ENCODE data around the gene CAMSAP1.

The CAMSAP1 gene

GRCh38 chr9:135792268-135793128 is 114.8 kb downstream of the CAMSAP1 start:
- DNase-seq (ENCODE audit: low read depth in 2 of 2) = no peak

- no peak for DNase-seq (ENCODE audit: low read depth in 2 of 2)
Measured at GRCh38 chr9:135791431-135792267, 115.7 kb downstream of the CAMSAP1 start.

DNA sequence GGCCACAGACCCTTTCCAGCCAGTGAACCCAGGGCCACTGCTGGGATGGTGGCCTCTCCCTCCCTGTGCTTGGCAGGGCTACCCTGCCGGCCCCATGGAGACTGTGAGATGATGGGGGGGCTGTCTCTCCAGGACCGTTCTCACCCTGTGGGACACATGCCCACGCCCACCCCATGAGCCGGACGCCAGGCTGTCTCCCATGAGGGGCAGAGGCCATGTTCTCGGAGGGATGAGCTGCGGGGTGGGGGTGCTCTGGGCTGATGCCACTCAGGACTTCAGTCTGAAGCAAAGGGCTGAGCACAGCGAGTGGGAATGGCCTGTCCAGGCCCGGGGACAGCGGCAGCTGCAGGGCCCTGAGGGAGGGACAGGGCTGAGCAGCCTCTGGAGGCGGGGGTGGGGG is 116.5 kb downstream of the CAMSAP1 start:
- no peak for DNase-seq (ENCODE audit: low read depth in 2 of 2)

GRCh38 chr9:135790356-135790755 is 117.0 kb downstream of the CAMSAP1 start:
- no peak for DNase-seq (ENCODE audit: low read depth in 2 of 2)

DNA sequence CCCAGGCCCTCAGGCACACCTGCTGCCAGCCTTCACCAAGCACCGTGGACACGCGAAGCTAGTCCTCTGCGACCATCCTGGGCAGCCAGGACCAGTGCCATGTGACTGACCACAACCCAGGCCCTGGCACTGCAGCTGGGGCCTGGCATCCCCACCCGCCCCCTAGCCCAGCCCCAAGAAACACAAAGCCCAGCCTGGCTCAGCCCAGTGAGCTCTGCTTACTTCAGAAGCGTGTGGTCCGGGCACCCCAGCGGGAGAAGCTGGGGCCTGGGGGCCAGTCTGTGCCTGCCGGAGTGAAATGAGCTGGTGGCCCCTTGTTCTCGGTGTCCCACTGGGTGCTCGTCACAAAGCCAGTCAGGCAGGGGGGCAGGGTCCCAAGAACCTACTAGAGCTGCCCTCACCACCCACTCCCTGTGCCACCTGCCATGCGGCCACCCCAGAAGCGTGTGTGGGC is 117.5 kb downstream of the CAMSAP1 start:
- no peak for DNase-seq (ENCODE audit: low read depth in 2 of 2)

- no peak for DNase-seq (ENCODE audit: low read depth in 2 of 2)
Measured at GRCh38 chr9:135788576-135789300, 118.6 kb downstream of the CAMSAP1 start.

GRCh38 chr9:135787776-135788575 is 119.4 kb downstream of the CAMSAP1 start:
- no peak for DNase-seq (ENCODE audit: low read depth in 2 of 2)

DNA sequence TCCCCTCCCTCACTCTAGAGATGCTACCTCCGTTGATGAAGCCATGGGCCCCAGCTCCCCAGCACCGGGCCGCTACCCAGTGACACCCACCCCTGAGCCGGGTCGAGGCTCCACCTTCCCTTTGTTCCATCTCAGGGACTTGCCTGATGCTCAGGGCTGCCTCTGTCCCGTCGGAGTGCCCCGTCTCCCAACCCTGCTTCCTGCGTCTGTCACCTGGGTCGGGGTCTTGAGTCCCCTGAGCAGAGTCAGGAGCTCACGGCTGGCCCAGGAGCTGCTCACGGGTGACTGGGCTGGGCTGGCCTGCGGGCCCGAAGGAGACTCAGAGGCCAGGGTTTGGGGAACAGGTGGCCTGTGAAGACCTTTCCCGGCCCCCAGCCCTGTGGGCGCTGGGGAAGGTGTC is 120.0 kb downstream of the CAMSAP1 start:
- DNase-seq (ENCODE audit: low read depth in 2 of 2) = no peak

DNA sequence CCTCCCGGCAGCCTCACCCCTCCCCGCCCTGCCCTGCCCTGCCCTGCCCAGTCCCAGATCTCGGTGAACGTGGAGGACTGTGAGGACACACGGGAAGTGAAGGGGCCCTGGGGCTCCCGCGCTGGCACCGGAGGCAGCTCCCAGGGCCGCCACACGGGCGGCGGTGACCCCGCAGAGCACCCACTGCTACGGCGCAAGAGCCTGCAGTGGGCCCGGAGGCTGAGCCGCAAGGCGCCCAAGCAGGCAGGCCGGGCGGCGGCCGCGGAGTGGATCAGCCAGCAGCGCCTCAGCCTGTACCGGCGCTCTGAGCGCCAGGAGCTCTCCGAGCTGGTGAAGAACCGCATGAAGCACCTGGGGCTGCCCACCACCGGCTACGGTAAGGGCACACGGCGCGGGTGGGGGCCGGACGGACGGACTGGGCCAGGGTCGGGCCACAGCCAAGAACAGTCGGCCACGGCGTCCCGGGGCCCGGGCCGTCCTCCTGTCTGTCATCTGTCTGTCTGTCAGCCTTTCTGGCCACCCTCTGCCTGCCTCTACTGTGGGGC is 121.1 kb downstream of the CAMSAP1 start:
- DNase-seq (ENCODE audit: low read depth in 2 of 2) = no peak

DNA sequence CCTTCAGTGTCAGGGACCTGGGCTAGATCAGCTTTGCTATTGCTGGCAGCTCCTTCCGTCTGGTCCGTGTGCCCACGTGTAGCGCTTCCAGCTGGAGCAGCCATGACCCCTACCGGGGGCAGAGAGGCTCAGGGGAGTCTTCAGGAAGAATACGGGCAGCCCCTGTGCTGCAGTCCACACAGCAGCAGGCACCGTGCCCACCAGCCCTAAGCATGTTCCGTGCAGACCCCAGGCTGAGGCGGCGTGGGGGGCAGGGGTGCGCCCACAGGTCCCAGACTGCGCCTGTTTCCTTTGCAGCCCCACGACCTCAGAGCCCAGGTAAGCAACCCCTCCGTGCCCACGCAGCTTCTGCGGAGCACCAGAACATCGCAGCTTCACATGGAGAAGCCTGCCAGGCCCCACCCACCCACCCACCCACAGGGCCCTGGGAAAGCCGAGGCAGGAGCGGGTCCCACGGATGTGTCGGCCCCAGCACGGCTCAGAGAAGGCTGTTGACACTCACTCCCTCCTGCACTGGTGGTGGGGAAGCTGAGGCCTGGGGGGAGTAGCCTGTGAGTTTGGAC is 122.3 kb downstream of the CAMSAP1 start:
- DNase-seq (ENCODE audit: low read depth in 2 of 2) = no peak

- no peak for DNase-seq (ENCODE audit: low read depth in 2 of 2)
Measured at GRCh38 chr9:135783540-135784245, 123.7 kb downstream of the CAMSAP1 start.

GRCh38 chr9:135782946-135783345 is 124.4 kb downstream of the CAMSAP1 start:
- no peak for DNase-seq (ENCODE audit: low read depth in 2 of 2)

GRCh38 chr9:135780626-135781025 is 126.7 kb downstream of the CAMSAP1 start:
- no peak for DNase-seq (ENCODE audit: low read depth in 2 of 2)

DNA sequence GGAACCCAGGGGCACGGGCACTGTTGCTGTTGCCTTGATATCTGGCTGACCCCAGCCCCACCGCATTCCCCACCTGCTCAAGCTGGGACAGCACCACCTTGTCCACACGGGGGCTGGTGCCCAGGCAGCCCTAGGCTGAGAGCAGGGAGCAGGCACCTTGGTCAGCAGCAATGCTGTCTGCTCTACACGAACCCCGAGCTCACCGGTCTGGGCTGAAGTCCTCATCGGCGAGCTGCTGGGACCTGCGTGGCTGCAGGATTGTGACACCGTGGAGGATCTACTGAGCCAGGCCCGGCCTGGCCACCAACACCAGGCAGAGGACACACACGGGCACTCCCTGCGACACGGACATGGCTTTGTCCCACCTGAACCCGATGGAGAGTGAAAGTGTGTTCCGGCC is 127.3 kb downstream of the CAMSAP1 start:
- no peak for DNase-seq (ENCODE audit: low read depth in 2 of 2)

- DNase-seq (ENCODE audit: low read depth in 2 of 2) = no peak
Measured at GRCh38 chr9:135779571-135779970, 127.8 kb downstream of the CAMSAP1 start.

DNA sequence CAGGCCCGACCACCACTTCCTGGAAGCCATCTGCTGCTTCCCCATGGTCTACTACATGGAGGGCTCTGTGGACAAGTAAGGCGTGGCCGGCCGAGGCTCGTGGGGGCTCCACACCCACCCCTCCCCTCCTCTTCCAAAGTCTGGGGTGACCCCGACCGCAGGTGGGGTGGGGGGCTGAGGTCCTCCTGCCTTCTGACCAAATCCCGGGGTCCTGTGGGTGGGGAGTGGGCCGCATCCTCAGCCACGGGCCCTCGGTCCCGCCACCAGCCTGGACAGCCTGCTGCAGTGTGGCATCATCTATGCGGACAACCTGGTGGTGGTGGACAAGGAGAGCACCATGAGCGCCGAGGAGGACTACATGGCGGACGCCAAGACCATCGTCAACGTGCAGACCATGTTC is 128.9 kb downstream of the CAMSAP1 start:
- no peak for DNase-seq (ENCODE audit: low read depth in 2 of 2)

DNA sequence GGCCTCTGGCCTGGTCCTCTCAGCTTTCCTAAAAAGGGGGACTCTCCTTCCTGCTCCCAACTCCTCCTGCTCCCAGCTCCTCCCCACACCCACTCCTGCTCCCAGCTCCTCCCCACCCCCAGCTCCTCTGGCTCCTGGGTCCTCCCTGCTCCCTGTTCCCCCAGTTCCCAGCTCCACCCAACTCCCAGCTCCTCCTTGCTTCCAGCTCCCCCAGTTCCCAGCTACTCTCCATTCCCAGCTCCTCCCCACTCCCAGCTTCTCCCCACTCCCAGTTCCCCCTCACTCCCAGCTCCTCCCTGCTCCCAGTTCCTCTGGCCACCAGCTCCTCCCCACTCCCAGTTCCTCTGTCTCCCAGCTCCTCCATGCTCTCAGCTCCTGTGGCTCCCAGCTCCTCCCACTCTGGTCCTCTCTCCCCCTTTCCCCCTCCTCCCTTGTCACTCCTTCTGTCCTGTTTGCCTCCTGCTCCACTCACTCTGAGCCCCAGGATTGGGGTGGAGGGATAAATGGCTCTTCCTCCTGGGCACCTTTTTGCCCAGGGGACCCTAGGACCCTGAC is 129.6 kb downstream of the CAMSAP1 start:
- DNase-seq (ENCODE audit: low read depth in 2 of 2) = no peak

DNA sequence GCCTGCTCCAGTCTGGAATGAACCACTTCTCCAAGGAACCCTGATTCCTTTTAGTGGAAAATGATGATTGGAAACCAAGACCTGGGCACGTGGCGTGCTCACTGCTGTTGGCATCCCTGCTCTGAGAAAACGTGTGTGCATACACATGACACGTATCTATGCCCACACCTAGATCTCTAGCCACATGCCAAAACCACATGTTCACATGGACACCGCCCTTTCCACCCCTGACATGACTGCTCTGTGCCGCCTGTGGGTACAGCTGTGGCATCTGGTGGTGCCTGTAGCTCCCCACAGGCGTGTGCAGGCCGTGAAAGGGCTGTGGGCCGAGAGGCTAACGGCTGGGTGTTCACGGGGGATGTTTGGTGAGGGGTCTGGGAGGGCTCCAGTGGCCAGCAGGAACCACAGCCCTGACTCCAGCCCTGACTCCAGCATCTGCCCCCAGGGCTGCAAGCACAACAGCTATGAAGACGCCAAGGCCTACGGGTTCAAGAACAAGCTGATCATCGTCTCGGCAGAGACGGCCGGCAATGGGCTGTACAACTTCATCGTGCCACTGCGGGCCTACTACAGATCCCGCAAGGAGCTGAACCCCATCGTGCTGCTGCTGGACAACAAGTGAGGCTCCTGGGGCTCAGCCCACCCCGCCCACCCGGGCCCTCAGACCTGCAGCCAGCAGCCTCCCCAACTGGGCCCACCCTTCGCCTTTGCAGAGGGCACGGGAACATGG is 130.3 kb downstream of the CAMSAP1 start:
- DNase-seq (ENCODE audit: low read depth in 2 of 2) = no peak

DNA sequence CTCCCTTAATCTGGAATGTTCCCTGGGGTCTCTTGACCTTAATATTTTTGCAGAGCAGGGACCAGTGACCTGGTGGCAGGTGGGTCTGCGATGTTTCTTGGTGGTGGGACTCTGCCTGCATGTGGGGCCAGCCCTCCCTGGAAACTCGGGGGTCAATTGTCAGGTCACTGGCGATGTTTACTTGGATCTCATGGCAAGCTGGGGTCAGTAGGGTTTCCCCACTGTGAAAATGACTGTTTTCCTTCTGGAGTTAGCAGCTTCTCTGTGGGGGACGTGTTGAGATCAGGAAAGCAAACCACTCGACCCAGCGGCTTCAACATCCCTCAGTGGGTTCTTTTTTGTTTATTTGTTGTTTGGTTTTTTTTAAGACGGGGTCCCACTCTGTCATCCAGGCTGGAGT is 131.4 kb downstream of the CAMSAP1 start:
- DNase-seq (ENCODE audit: low read depth in 2 of 2) = no peak

All from stimulated activated CD8-positive, alpha-beta memory T cell treated with anti-CD3 and anti-CD28 coated beads, Interleukin-7, amount 100 ng/mL, for 1 hour (primary cell).